PC-3 (cell line): ENCODE measurements around the gene EFCAB6.

Experiments used
- EZH2 ChIP-seq: fragments of 300-600 bp; sonication (generic); IDR thresholded peaks from one replicate; pipeline ENCODE4 v1.6.1; 2017; ENCODE audit warnings: antibody characterized with exemption, mild to moderate bottlenecking, low read length; ENCODE audit not compliant: unreplicated experiment
- TF ChIP-seq, protein P1 (sequence below): fragments of 300-600 bp; sonication (generic); conservative IDR thresholded peaks from 2 replicates; pipeline ENCODE4 v1.5.1; 2017; ENCODE audit warnings: antibody characterized with exemption, low read depth, mild to moderate bottlenecking, low read length

DNA sequence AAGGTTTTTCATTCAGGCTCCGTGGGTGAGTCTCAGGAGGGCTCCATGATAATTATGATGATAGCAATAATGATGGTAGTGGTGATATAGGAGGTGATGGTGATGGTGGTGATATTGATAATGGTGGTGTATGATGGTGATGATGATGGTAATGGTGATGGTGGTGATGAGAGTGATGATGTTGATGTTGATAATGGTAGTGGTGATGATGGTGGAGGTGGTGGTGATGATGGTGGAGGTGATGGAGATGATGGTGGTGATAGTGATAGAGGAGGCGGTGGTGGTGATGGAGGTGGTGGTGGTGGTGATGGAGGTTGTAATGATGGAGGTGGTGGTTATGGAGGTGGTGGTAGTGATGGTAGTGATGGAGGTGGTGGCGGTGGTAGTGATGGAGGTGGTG lies 320.9 kb downstream of the EFCAB6 start:
- TF ChIP-seq, protein P1, sequence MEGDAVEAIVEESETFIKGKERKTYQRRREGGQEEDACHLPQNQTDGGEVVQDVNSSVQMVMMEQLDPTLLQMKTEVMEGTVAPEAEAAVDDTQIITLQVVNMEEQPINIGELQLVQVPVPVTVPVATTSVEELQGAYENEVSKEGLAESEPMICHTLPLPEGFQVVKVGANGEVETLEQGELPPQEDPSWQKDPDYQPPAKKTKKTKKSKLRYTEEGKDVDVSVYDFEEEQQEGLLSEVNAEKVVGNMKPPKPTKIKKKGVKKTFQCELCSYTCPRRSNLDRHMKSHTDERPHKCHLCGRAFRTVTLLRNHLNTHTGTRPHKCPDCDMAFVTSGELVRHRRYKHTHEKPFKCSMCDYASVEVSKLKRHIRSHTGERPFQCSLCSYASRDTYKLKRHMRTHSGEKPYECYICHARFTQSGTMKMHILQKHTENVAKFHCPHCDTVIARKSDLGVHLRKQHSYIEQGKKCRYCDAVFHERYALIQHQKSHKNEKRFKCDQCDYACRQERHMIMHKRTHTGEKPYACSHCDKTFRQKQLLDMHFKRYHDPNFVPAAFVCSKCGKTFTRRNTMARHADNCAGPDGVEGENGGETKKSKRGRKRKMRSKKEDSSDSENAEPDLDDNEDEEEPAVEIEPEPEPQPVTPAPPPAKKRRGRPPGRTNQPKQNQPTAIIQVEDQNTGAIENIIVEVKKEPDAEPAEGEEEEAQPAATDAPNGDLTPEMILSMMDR: no peak
- no peak for TF ChIP-seq EZH2
